ENCODE data around the gene LRRN2. TPM values are rescaled to one million over a fixed set of nuclear protein-coding genes. Genes with fewer than 3 reads are reported as not detected.

LRRN2 gene
- total RNA-seq, 1 experiment from 2014 or later = not detected

GRCh38 chr1:204592246-204592948 is 93.1 kb downstream of the LRRN2 start:
- Histone ChIP-seq H3K4me1 (peaks cover 14% of the 10 kb centered on the region), H3K36me3 (ENCODE audit: control insufficient read depth, insufficient read depth, low read length) (no peaks in the 10 kb centered on the region), H3K27me3 (replicated peaks; ENCODE audit: control insufficient read depth, insufficient read depth, low read length) (no peaks in the 10 kb centered on the region), H3K4me3 (ENCODE audit: low read depth, low read length) (no peak overlapping the region), H3K9me3 (no peaks in the 10 kb centered on the region)
- H3K27me3 Mint-ChIP-seq (ENCODE audit: insufficient read depth, unreplicated experiment) = no peaks in the 10 kb centered on the region
- intact Hi-C loops (cut with micrococcal nuclease; ENCODE audit: unreplicated experiment) = no loop called here
- POLR2A ChIA-PET = no interaction called here
- BruUV-seq (replicated peaks) = no TSS peak
- peaks cover 15% of the 10 kb centered on the region for H3K4me1 Mint-ChIP-seq (ENCODE audit: low read depth, unreplicated experiment)
- no peak overlapping the region for H3K27ac Mint-ChIP-seq (ENCODE audit: unreplicated experiment)
- H3K4me3 Mint-ChIP-seq (ENCODE audit: unreplicated experiment) = no peak overlapping the region
- TF ChIP-seq, protein P1, sequence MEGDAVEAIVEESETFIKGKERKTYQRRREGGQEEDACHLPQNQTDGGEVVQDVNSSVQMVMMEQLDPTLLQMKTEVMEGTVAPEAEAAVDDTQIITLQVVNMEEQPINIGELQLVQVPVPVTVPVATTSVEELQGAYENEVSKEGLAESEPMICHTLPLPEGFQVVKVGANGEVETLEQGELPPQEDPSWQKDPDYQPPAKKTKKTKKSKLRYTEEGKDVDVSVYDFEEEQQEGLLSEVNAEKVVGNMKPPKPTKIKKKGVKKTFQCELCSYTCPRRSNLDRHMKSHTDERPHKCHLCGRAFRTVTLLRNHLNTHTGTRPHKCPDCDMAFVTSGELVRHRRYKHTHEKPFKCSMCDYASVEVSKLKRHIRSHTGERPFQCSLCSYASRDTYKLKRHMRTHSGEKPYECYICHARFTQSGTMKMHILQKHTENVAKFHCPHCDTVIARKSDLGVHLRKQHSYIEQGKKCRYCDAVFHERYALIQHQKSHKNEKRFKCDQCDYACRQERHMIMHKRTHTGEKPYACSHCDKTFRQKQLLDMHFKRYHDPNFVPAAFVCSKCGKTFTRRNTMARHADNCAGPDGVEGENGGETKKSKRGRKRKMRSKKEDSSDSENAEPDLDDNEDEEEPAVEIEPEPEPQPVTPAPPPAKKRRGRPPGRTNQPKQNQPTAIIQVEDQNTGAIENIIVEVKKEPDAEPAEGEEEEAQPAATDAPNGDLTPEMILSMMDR (IDR thresholded peaks at IDR 0.05; ENCODE audit: insufficient read depth in 1 of 2, low read depth in 1 of 2, low read length in 1 of 2, severe bottlenecking in 1 of 2, unreplicated experiment in 1 of 2) = no peak
- no peak for DNase-seq
- CTCF ChIA-PET = interaction anchor here (0.6 to 1.7 kb wide), 3 partner anchors 27 to 334 kb away, joined by 3 to 5 read pairs (median 4); no protein-coding TSS in a partner anchor
- H3K36me3 Mint-ChIP-seq (ENCODE audit: insufficient read depth, unreplicated experiment) = no peaks in the 10 kb centered on the region
- H3K9me3 Mint-ChIP-seq (ENCODE audit: unreplicated experiment) = no peaks in the 10 kb centered on the region

DNA sequence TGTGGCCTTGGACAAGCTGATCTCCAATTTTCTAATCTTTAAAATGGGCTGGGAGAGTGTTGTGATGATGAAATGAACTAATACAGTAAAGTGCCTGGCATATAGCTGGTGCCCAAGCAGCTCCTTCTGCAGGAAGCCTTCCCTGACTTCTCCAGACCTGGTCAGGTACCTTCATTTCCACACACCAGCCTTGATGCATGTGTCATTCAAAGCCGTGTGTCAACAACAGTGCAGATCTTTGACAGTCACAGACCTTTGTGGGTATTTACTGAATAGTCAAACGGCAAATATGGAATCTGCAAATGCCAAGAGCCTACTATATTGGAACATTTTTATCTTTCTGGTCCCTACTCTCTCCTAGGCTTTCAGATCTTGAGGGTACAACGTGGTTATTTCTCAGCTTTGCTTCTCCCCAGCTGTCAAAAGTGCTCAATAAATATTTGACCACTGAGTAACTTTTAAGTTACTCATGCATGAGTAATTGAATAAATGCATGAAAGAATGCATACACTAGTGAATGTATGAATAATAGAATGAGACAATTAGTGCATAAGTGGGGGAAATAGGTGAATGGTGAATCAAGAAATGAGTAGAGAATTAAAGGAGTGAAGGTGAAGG is 94.0 kb downstream of the LRRN2 start:
- peaks cover 15% of the 10 kb centered on the region for H3K4me1 Mint-ChIP-seq (ENCODE audit: low read depth, unreplicated experiment)
- H3K36me3 ChIP-seq (ENCODE audit: control insufficient read depth, insufficient read depth, low read length) = no peaks in the 10 kb centered on the region
- no peaks in the 10 kb centered on the region for H3K27me3 Mint-ChIP-seq (ENCODE audit: insufficient read depth, unreplicated experiment)
- BruUV-seq (replicated peaks) = no TSS peak
- no peaks in the 10 kb centered on the region for H3K9me3 ChIP-seq
- ChIA-PET CTCF (interaction anchor here (1.0 kb wide), 1 partner anchor 215 kb away, joined by 5 read pairs; no protein-coding TSS in a partner anchor), POLR2A (no interaction called here)
- peaks cover 14% of the 10 kb centered on the region for H3K4me1 ChIP-seq
- H3K4me3 Mint-ChIP-seq (ENCODE audit: unreplicated experiment) = no peak overlapping the region
- no peak overlapping the region for H3K27ac Mint-ChIP-seq (ENCODE audit: unreplicated experiment)
- intact Hi-C loops (cut with micrococcal nuclease; ENCODE audit: unreplicated experiment) = no loop called here
- TF ChIP-seq, protein P1 (IDR thresholded peaks at IDR 0.05; ENCODE audit: insufficient read depth in 1 of 2, low read depth in 1 of 2, low read length in 1 of 2, severe bottlenecking in 1 of 2, unreplicated experiment in 1 of 2) = no peak
- no peak overlapping the region for H3K4me3 ChIP-seq (ENCODE audit: low read depth, low read length)
- DNase-seq = no peak
- no peaks in the 10 kb centered on the region for H3K27me3 ChIP-seq (replicated peaks; ENCODE audit: control insufficient read depth, insufficient read depth, low read length)
- no peaks in the 10 kb centered on the region for H3K9me3 Mint-ChIP-seq (ENCODE audit: unreplicated experiment)
- no peaks in the 10 kb centered on the region for H3K36me3 Mint-ChIP-seq (ENCODE audit: insufficient read depth, unreplicated experiment)

- no TSS peak for BruUV-seq (replicated peaks)
- H3K9me3 ChIP-seq = no peaks in the 10 kb centered on the region
- TF ChIP-seq, protein P1 (IDR thresholded peaks at IDR 0.05; ENCODE audit: insufficient read depth in 1 of 2, low read depth in 1 of 2, low read length in 1 of 2, severe bottlenecking in 1 of 2, unreplicated experiment in 1 of 2) = no peak
- H3K4me1 Mint-ChIP-seq (ENCODE audit: low read depth, unreplicated experiment) = peaks cover 15% of the 10 kb centered on the region
- no peak overlapping the region for H3K27ac Mint-ChIP-seq (ENCODE audit: unreplicated experiment)
- H3K4me3 Mint-ChIP-seq (ENCODE audit: unreplicated experiment) = no peak overlapping the region
- ChIA-PET CTCF (no interaction called here), POLR2A (no interaction called here)
- intact Hi-C loops (cut with micrococcal nuclease; ENCODE audit: unreplicated experiment) = no loop called here
- no peaks in the 10 kb centered on the region for H3K27me3 Mint-ChIP-seq (ENCODE audit: insufficient read depth, unreplicated experiment)
- no peaks in the 10 kb centered on the region for H3K36me3 ChIP-seq (ENCODE audit: control insufficient read depth, insufficient read depth, low read length)
- H3K4me1 ChIP-seq = peaks cover 14% of the 10 kb centered on the region
- H3K9me3 Mint-ChIP-seq (ENCODE audit: unreplicated experiment) = no peaks in the 10 kb centered on the region
- no peak for DNase-seq
- H3K4me3 ChIP-seq (ENCODE audit: low read depth, low read length) = no peak overlapping the region
- no peaks in the 10 kb centered on the region for H3K27me3 ChIP-seq (replicated peaks; ENCODE audit: control insufficient read depth, insufficient read depth, low read length)
- no peaks in the 10 kb centered on the region for H3K36me3 Mint-ChIP-seq (ENCODE audit: insufficient read depth, unreplicated experiment)
Observed at GRCh38 chr1:204589409-204590038, 96.0 kb downstream of the LRRN2 start.

Data from Caco-2 (cell line).